K562 (cell line): ENCODE measurements around the gene ASB18. TPM values are rescaled to one million over a fixed set of nuclear protein-coding genes. Genes with fewer than 3 reads are reported as not detected.

ENCODE experiments used
- ATAC-seq: fragments of 200-7000 bp; cut with Tn5 transposase; 3 replicates; pipeline ENCODE4 v1.9.1; 2020; ENCODE audit warnings: moderate library complexity
- BruUV-seq: library from RNA; stranded (reverse); fragments of 400-500 nt; replicated peaks from 2 replicates; lab custom pipeline; 2021; lab: Mats Ljungman, UMichigan
- CTCF ChIA-PET: fragments of 300-600 bp; formaldehyde crosslinking; extraction: SDS; loops from one replicate; lab custom pipeline; 2021; ENCODE audit warnings: low intra/inter-chr PET ratio; lab: Yijun Ruan, JAX
- POLR2A ChIA-PET: fragments of 300-600, 350-650 bp; sonication (Branson Sonifier 250); formaldehyde crosslinking; extraction: SDS; loops from one replicate; lab custom pipeline; 2021; ENCODE audit warnings: antibody characterized with exemption, inconsistent platforms; lab: Yijun Ruan, JAX
- DNase-seq, 4 experiments: peaks; one replicate each; pipeline versions ENCODE4 v3.0.0 to v3.0.0-alpha.2; 2011 to 2018; ENCODE audit warnings: low spot score in 3 of 4, mixed read lengths in 3 of 4; ENCODE audit errors: extremely low read depth in 1 of 4
- FAIRE-seq: peaks from 2 replicates; lab custom pipeline; 2011; peaks lifted over from hg19 to GRCh38; lab: Jason Lieb, UNC
- H2AFZ ChIP-seq: 2 replicates; pipeline ENCODE4 v1.6.0; 2011; ENCODE audit warnings: low read depth, low read length, control low read depth, inconsistent platforms
- H3K27ac ChIP-seq: fragments of 200-600 bp; 3 replicates; pipeline ENCODE4 v1.8.0; 2011; ENCODE audit warnings: low read depth, mild to moderate bottlenecking, control low read depth, inconsistent platforms, low read length, moderate library complexity, mixed read lengths; ENCODE audit errors: extremely low read depth
- H3K27me3 ChIP-seq, 2 experiments: fragments of 300-600 bp in 1 of 2; 2 replicates in 1 of 2; 3 replicates in 1 of 2; pipeline versions ENCODE4 v1.6.0 to v1.8.0; 2011; ENCODE audit warnings: inconsistent platforms in 2 of 2, low read length in 2 of 2, mild to moderate bottlenecking in 1 of 2, mixed read lengths in 1 of 2, moderate library complexity in 1 of 2; ENCODE audit not compliant: control insufficient read depth in 2 of 2, insufficient read depth in 2 of 2
- H3K36me3 ChIP-seq: fragments of 300-600 bp; 3 replicates; pipeline ENCODE4 v1.8.0; 2011; ENCODE audit warnings: mild to moderate bottlenecking, low read length, inconsistent platforms; ENCODE audit not compliant: control insufficient read depth, insufficient read depth
- H3K4me1 ChIP-seq, 2 experiments: fragments of 200-600 bp in 1 of 2; replicated peaks in 1 of 2; 2 replicates in 1 of 2; 3 replicates in 1 of 2; pipeline versions ENCODE4 v1.5.1 to v1.8.0; 2011; ENCODE audit warnings: inconsistent platforms in 2 of 2, low read length in 2 of 2, mild to moderate bottlenecking in 1 of 2, mixed read lengths in 1 of 2, moderate library complexity in 1 of 2; ENCODE audit not compliant: control insufficient read depth in 2 of 2, insufficient read depth in 2 of 2
- H3K4me2 ChIP-seq: 2 replicates; pipeline ENCODE4 v1.6.1; 2011; ENCODE audit warnings: low read length, control low read depth, inconsistent platforms, mixed read lengths; ENCODE audit not compliant: insufficient read depth
- H3K4me3 ChIP-seq: fragments of 200-600 bp; sonication (generic), shearing (Covaris generic); 2 replicates; pipeline ENCODE4 v1.5.1; 2016; ENCODE audit warnings: control low read depth, inconsistent platforms
- H3K79me2 ChIP-seq: fragments of 200-600 bp; 3 replicates; pipeline ENCODE4 v1.8.0; 2011; ENCODE audit warnings: low read length, inconsistent platforms; ENCODE audit not compliant: control insufficient read depth, insufficient read depth
- H3K9ac ChIP-seq, 2 experiments: 2 replicates each; pipeline versions ENCODE4 v1.6.0 to v1.6.1; 2011; ENCODE audit warnings: low read depth in 2 of 2, low read length in 2 of 2, control low read depth in 1 of 2, inconsistent platforms in 1 of 2, mild to moderate bottlenecking in 1 of 2, mixed read lengths in 1 of 2; ENCODE audit not compliant: insufficient read depth in 1 of 2
- H3K9me1 ChIP-seq: one replicate; pipeline ENCODE4 v1.6.0; 2011; ENCODE audit warnings: inconsistent platforms, mild to moderate bottlenecking, low read length, moderate library complexity; ENCODE audit not compliant: control insufficient read depth, insufficient read depth
- H3K9me3 ChIP-seq: replicated peaks from 2 replicates; pipeline ENCODE4 v1.5.1; 2011; ENCODE audit warnings: low read depth, low read length, inconsistent platforms; ENCODE audit not compliant: control insufficient read depth, insufficient read depth
- H4K20me1 ChIP-seq: replicated peaks from 2 replicates; pipeline ENCODE4 v1.6.1; 2011; ENCODE audit warnings: low read length, inconsistent platforms, mixed read lengths; ENCODE audit not compliant: control insufficient read depth, insufficient read depth
- ARHGAP35 ChIP-seq: fragments of 450-650 bp; IDR thresholded peaks from 2 replicates; pipeline ENCODE4 v1.6.1; 2018; ENCODE audit not compliant: partially characterized antibody
- ELK3 ChIP-seq: fragments of 450-650 bp; formaldehyde crosslinking; IDR thresholded peaks from 2 replicates; pipeline ENCODE4 v1.4.0; 2020; ENCODE audit warnings: mild to moderate bottlenecking
- ETV5 ChIP-seq: sonication (generic); formaldehyde crosslinking; IDR thresholded peaks from 2 replicates; pipeline ENCODE4 v1.4.0; 2020; ENCODE audit warnings: low read depth, mild to moderate bottlenecking, missing genetic modification reagents
- GMEB1 ChIP-seq: fragments of 250-450 bp; sonication (Bioruptor Pico); IDR thresholded peaks from 2 replicates; pipeline ENCODE4 v1.4.0; 2020; ENCODE audit warnings: mild to moderate bottlenecking
- KLF13 ChIP-seq: fragments of 450-650 bp; IDR thresholded peaks from 2 replicates; pipeline ENCODE4 v1.6.1; 2016; ENCODE audit warnings: missing genetic modification characterization, low read depth, mild to moderate bottlenecking, missing compliant biosample characterization, moderate library complexity, borderline replicate concordance
- NR0B1 ChIP-seq: fragments of 450-650 bp; IDR thresholded peaks from one replicate; pipeline ENCODE4 v1.6.1; 2018; ENCODE audit warnings: mild to moderate bottlenecking, moderate library complexity; ENCODE audit not compliant: partially characterized antibody
- PML ChIP-seq: IDR thresholded peaks from 2 replicates; pipeline ENCODE4 v1.6.1; 2012; ENCODE audit warnings: low read length, inconsistent platforms
- RAD51 ChIP-seq: fragments of 450-650 bp; IDR thresholded peaks from 2 replicates; pipeline ENCODE4 v1.7.1; 2016; ENCODE audit warnings: low read depth, mild to moderate bottlenecking, borderline replicate concordance
- RBM34 ChIP-seq: fragments of 200-400 bp; formaldehyde crosslinking; IDR thresholded peaks from 2 replicates; pipeline ENCODE4 v1.6.1; 2018; ENCODE audit warnings: low read length, borderline replicate concordance; ENCODE audit not compliant: insufficient read depth
- SAP30 ChIP-seq: fragments of 200-600 bp; sonication (generic); IDR thresholded peaks from 2 replicates; pipeline ENCODE4 v1.6.1; 2012; ENCODE audit warnings: borderline replicate concordance, low read depth, mild to moderate bottlenecking, moderate library complexity, low read length, control low read depth, inconsistent platforms; ENCODE audit not compliant: insufficient read depth, poor library complexity, severe bottlenecking
- SOX6 ChIP-seq: fragments of 450-650 bp; IDR thresholded peaks from 2 replicates; pipeline ENCODE4 v1.6.1; 2014; ENCODE audit warnings: mild to moderate bottlenecking
- ZBED1 ChIP-seq: IDR thresholded peaks from 2 replicates; pipeline ENCODE4 v1.6.1; 2014
- ZNF561 ChIP-seq: fragments of 450-650 bp; formaldehyde crosslinking; conservative IDR thresholded peaks from 2 replicates; pipeline ENCODE4 v1.4.0; 2020; ENCODE audit warnings: mild to moderate bottlenecking, moderate library complexity
- ZNF785 ChIP-seq: fragments of 250-450 bp; sonication (Bioruptor Pico); IDR thresholded peaks from 2 replicates; pipeline ENCODE4 v1.4.0; 2020; ENCODE audit warnings: mild to moderate bottlenecking
- ZZZ3 ChIP-seq: fragments of 450-650 bp; IDR thresholded peaks from 2 replicates; pipeline ENCODE4 v1.6.1; 2016; ENCODE audit warnings: antibody characterized with exemption, mild to moderate bottlenecking, moderate library complexity
- in situ Hi-C: fragments of 300-500 bp; cut with MboI; formaldehyde crosslinking; loops from 4 replicates; pipeline ENCODE4 v1.15.0; 2018; ENCODE audit warnings: inconsistent platforms, mixed read lengths
- intact Hi-C: fragments of 100-400 bp; cut with micrococcal nuclease; formaldehyde crosslinking; loops from 2 replicates; pipeline ENCODE4 v1.14.2; 2022
- polyA plus RNA-seq, 8 experiments: library from polyadenylated mRNA; depleted of rRNA in 4 of 8; stranded (reverse) in 5 of 8; unstranded in 3 of 8; fragments of >200 nt; fragmentation: Nextera tagmentation in 2 of 8; fragmentation: Illumina TruSeq in 1 of 8; extraction: Ambion mirVana in 2 of 8; extraction: Trizol in 1 of 8; gene quantifications; 2 replicates each; pipeline versions ENCODE4 v1.2.1 to v1.2.3, GENCODE V29; 2011 to 2014; ENCODE audit warnings: inconsistent platforms in 1 of 8, missing spikeins in 1 of 8
- total RNA-seq, 7 experiments: library from RNA; depleted of rRNA in 6 of 7; stranded (reverse); fragments of >200 nt in 6 of 7; fragmentation: Illumina TruSeq in 2 of 7; extraction: Trizol in 2 of 7; gene quantifications; 2 replicates each; pipeline versions ENCODE4 v1.2.1 to v1.2.3, GENCODE V29; 2011 to 2021; ENCODE audit warnings: low replicate concordance in 1 of 7

ASB18 gene
- total and polyA plus RNA-seq, 9 of the 15 experiments (the other 6 are each of a cell fraction or from before 2014, with no cell fraction given), result not detected

GRCh38 chr2:236291476-236291875 is 27.3 kb upstream of the ASB18 start:
- FAIRE-seq, result no peak
- TF ChIP-seq PML (no peak), NR0B1 (no peak), ZBED1 (no peak), SAP30 (no peak), GMEB1 (CRISPR knock-in tag) (no peak), SOX6 (no peak), RBM34 (no peak), ZNF785 (no peak), RAD51 (no peak), ZNF561 (no peak), ZZZ3 (no peak), ETV5 (CRISPR knock-in tag) (no peak), ELK3 (CRISPR knock-in tag) (no peak), KLF13 (tag) (no peak), ARHGAP35 (no peak)

More at GRCh38 chr2:236291476-236291875, 27.3 kb upstream of the ASB18 start:
- Histone ChIP-seq H3K4me3 (no peak overlapping the region), H3K4me2 (no peak overlapping the region), H4K20me1 (no peaks in the 10 kb centered on the region), H3K9me1 (no peaks in the 10 kb centered on the region), H3K27me3 (peaks cover 0 to 20% of the 10 kb centered on the region in 2 experiments; a peak in 2 of 5 replicates), H3K9me3 (no peaks in the 10 kb centered on the region), H2AFZ (no peak overlapping the region), H3K79me2 (no peaks in the 10 kb centered on the region), H3K9ac (no peak overlapping the region), H3K27ac (no peak overlapping the region), H3K4me1 (no peaks in the 10 kb centered on the region), H3K36me3 (no peaks in the 10 kb centered on the region)
- no peak for ATAC-seq
- ChIA-PET CTCF (no interaction called here), POLR2A (no interaction called here)
- no peak for DNase-seq
- in situ Hi-C loops, result no loop called here
- intact Hi-C loops, result no loop called here
- BruUV-seq, result no TSS peak
